SK-N-MC (cell line): ENCODE results near the gene PRKN.

Source experiments
- EZH2 ChIP-seq: fragments of 200-600 bp; sonication (generic); IDR thresholded peaks from one replicate; pipeline ENCODE4 v1.6.1; 2017; ENCODE audit warnings: antibody characterized with exemption
- FOXP2 ChIP-seq: optimal IDR thresholded peaks from 2 replicates; pipeline ENCODE3; 2011; ENCODE audit warnings: mild to moderate bottlenecking, moderate library complexity; ENCODE audit not compliant: insufficient read depth; ENCODE audit errors: extremely low read length, control extremely low read depth
- POLR2AphosphoS5 ChIP-seq: IDR thresholded peaks from 2 replicates; pipeline ENCODE4 v1.6.1; 2012; ENCODE audit warnings: mild to moderate bottlenecking, low read depth, low read length, borderline replicate concordance

- TF ChIP-seq POLR2AphosphoS5: no peak
- TF ChIP-seq EZH2: no peak
- no peak for TF ChIP-seq FOXP2
Measured at GRCh38 chr6:161948462-161948861, 779.1 kb downstream of the PRKN start.
